ENCODE measurements around the gene BSND.
"Not testable (repeated sequence)": the region's sequence is repeated elsewhere in the genome, so short reads cannot be mapped to it uniquely, and the experiment has no call there.

The BSND gene

GRCh38 chr1:55010194-55010886 is 11.6 kb downstream of the BSND start:
- H3K27me3 ChIP-seq (ENCODE audit: control insufficient read depth, insufficient read depth, low read length) = no peaks in the 10 kb centered on the region
- H3K9me3 ChIP-seq (ENCODE audit: control insufficient read depth, low read depth, low read length) = no peaks in the 10 kb centered on the region
- no peak overlapping the region for H3K27ac ChIP-seq (ENCODE audit: low read length)
- no peaks in the 10 kb centered on the region for H3K36me3 ChIP-seq (ENCODE audit: control insufficient read depth, low read depth, low read length)
- H3K9ac ChIP-seq (ENCODE audit: low read length) = no peak overlapping the region
- H3K4me1 ChIP-seq (ENCODE audit: control insufficient read depth, low read depth, low read length) = peaks cover 6% of the 10 kb centered on the region
- no peak overlapping the region for H3K4me3 ChIP-seq (ENCODE audit: low read length)

DNA sequence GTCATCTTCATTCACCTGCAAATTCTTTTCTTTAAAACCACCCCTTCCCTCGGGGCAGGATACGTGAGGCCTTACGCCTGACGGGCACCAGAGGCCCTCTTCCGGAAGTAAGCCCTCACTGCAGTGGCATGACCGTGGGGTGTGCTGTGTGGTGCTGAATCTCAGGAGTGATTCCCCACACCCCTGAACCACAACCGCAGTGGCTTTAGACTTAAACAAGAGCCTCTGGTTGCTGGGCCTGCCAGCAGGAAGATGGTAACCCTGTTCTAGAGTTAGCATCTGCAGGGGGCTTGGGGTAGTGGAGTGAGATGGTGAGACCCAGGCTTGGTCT is 12.1 kb downstream of the BSND start:
- Histone ChIP-seq H3K36me3 (ENCODE audit: control insufficient read depth, low read depth, low read length) (no peaks in the 10 kb centered on the region), H3K4me1 (ENCODE audit: control insufficient read depth, low read depth, low read length) (peaks cover 6% of the 10 kb centered on the region), H3K27me3 (ENCODE audit: control insufficient read depth, insufficient read depth, low read length) (no peaks in the 10 kb centered on the region), H3K9me3 (ENCODE audit: control insufficient read depth, low read depth, low read length) (no peaks in the 10 kb centered on the region), H3K9ac (ENCODE audit: low read length) (no peak overlapping the region), H3K4me3 (ENCODE audit: low read length) (no peak overlapping the region), H3K27ac (ENCODE audit: low read length) (no peak overlapping the region)

DNA sequence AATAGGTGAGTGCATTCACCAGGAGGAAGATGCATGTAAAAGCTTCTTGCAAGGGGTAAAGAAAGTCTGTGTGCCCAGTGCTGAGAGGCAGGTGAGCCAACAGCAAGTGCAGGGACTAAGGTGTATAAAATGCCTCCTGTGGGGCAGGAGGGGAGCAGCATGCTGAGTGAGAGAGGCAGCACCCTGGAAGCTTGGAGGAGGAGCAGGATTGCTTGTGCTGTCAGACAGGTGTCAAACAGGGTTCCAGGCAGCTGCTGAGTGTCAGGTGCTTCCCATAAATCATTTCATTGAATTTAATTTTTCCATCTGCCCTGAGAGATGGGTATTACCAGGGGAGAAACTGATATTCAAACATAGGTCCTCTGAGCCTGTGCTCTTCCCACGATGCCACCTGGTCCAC is 13.9 kb downstream of the BSND start:
- H3K27me3 ChIP-seq (ENCODE audit: control insufficient read depth, insufficient read depth, low read length) = no peaks in the 10 kb centered on the region
- H3K9ac ChIP-seq (ENCODE audit: low read length) = no peak overlapping the region
- H3K27ac ChIP-seq (ENCODE audit: low read length) = no peak overlapping the region
- peaks cover 6% of the 10 kb centered on the region for H3K4me1 ChIP-seq (ENCODE audit: control insufficient read depth, low read depth, low read length)
- no peak overlapping the region for H3K4me3 ChIP-seq (ENCODE audit: low read length)
- H3K9me3 ChIP-seq (ENCODE audit: control insufficient read depth, low read depth, low read length) = no peaks in the 10 kb centered on the region
- no peaks in the 10 kb centered on the region for H3K36me3 ChIP-seq (ENCODE audit: control insufficient read depth, low read depth, low read length)

GRCh38 chr1:55015123-55015522 is 16.4 kb downstream of the BSND start:
- no peaks in the 10 kb centered on the region for H3K9me3 ChIP-seq (ENCODE audit: control insufficient read depth, low read depth, low read length)
- H3K4me1 ChIP-seq (ENCODE audit: control insufficient read depth, low read depth, low read length) = peaks cover 6% of the 10 kb centered on the region
- H3K27me3 ChIP-seq (ENCODE audit: control insufficient read depth, insufficient read depth, low read length) = no peaks in the 10 kb centered on the region
- H3K4me3 ChIP-seq (ENCODE audit: low read length) = no peak overlapping the region
- H3K36me3 ChIP-seq (ENCODE audit: control insufficient read depth, low read depth, low read length) = no peaks in the 10 kb centered on the region
- H3K27ac ChIP-seq (ENCODE audit: low read length) = no peak overlapping the region
- H3K9ac ChIP-seq (ENCODE audit: low read length) = no peak overlapping the region

- H3K4me3 ChIP-seq (ENCODE audit: low read length) = no peak overlapping the region
- H3K27me3 ChIP-seq (ENCODE audit: control insufficient read depth, insufficient read depth, low read length) = no peaks in the 10 kb centered on the region
- H3K9ac ChIP-seq (ENCODE audit: low read length) = no peak overlapping the region
- no peak overlapping the region for H3K27ac ChIP-seq (ENCODE audit: low read length)
- H3K9me3 ChIP-seq (ENCODE audit: control insufficient read depth, low read depth, low read length) = no peaks in the 10 kb centered on the region
- H3K36me3 ChIP-seq (ENCODE audit: control insufficient read depth, low read depth, low read length) = no peaks in the 10 kb centered on the region
- no peaks in the 10 kb centered on the region for H3K4me1 ChIP-seq (ENCODE audit: control insufficient read depth, low read depth, low read length)
Observed at GRCh38 chr1:55015731-55016620, 17.2 kb downstream of the BSND start.

DNA sequence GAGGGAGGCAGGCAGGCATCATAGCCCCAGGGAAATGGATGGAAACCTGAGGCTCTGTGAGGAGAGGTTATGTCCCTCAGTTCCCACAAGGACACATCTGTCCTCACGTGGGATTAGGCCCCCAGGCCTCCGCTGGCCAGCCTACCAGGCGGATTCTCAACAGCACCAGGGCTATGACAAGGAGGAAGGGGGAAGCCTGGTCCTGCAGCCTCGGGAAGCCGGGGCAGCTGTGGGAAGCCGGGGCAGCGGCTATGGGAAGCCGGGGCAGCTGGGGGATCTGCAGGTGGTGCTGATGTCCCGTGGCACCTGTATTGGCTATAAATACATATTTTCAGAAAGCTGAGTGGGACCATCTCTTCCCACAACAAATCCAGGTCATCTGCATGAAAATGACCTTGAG is 19.7 kb downstream of the BSND start:
- H3K36me3 ChIP-seq (ENCODE audit: control insufficient read depth, low read depth, low read length) = no peaks in the 10 kb centered on the region
- H3K9me3 ChIP-seq (ENCODE audit: control insufficient read depth, low read depth, low read length) = no peaks in the 10 kb centered on the region
- H3K27me3 ChIP-seq (ENCODE audit: control insufficient read depth, insufficient read depth, low read length) = no peaks in the 10 kb centered on the region
- H3K27ac ChIP-seq (ENCODE audit: low read length) = no peak overlapping the region
- no peak overlapping the region for H3K9ac ChIP-seq (ENCODE audit: low read length)
- H3K4me1 ChIP-seq (ENCODE audit: control insufficient read depth, low read depth, low read length) = peaks cover 3% of the 10 kb centered on the region
- no peak overlapping the region for H3K4me3 ChIP-seq (ENCODE audit: low read length)

DNA sequence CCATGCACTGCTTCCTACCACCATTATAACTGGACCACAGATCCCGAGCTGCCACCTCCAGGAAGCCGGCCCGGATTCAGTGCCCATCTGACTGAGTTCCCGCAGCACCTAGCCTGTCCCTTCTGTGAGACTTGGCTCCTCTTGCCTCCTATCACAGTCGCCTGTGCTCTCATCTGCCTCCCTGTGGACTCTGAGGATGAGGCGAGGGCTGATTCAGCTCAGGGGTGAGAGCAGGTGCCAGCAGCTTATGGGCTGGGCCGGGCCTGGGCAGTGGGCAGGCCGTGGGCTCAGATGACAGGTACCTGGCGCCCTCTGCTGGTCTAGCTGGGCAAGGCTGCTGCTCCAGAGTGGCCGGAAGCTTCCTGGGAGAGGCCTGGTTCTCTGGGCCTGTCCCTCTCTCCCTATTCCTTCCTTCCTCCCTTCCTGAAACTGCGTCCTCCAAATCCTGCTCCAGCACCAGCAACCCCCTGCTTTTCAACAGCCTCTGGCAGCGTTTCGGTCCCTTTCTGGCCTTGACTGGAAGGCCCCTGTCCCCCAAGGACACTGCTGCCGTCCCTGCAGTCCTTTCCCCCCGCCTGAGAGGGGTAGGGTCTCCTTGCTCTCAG is 23.3 kb downstream of the BSND start:
- Histone ChIP-seq H3K36me3 (ENCODE audit: control insufficient read depth, low read depth, low read length) (no peaks in the 10 kb centered on the region), H3K9me3 (ENCODE audit: control insufficient read depth, low read depth, low read length) (no peaks in the 10 kb centered on the region), H3K27me3 (ENCODE audit: control insufficient read depth, insufficient read depth, low read length) (no peaks in the 10 kb centered on the region), H3K4me3 (ENCODE audit: low read length) (no peak overlapping the region), H3K4me1 (ENCODE audit: control insufficient read depth, low read depth, low read length) (peaks cover 3% of the 10 kb centered on the region), H3K9ac (ENCODE audit: low read length) (no peak overlapping the region), H3K27ac (ENCODE audit: low read length) (no peak overlapping the region)

DNA sequence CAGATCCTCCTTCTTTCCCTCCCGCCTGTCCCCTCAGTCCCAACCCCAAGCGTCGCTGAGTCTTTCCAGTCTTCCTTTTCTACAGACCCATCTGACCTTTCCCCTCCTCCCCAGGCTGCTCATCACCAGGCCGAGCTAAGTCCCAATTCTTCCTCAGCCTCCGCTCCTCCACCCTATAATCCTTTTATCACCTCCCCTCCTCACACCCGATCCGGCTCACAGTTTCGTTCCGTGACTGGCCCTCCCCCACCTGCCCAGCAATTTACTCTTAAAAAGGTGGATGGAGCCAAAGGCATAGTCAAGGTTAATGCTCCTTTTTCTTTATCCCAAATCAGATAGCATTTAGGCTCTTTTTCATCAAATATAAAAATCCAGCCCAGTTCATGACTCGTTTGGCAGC is 25.4 kb downstream of the BSND start:
- H3K27ac ChIP-seq (ENCODE audit: low read length); H3K4me3 ChIP-seq (ENCODE audit: low read length); H3K4me1 ChIP-seq (ENCODE audit: control insufficient read depth, low read depth, low read length); H3K36me3 ChIP-seq (ENCODE audit: control insufficient read depth, low read depth, low read length); H3K9ac ChIP-seq (ENCODE audit: low read length); H3K9me3 ChIP-seq (ENCODE audit: control insufficient read depth, low read depth, low read length); H3K27me3 ChIP-seq (ENCODE audit: control insufficient read depth, insufficient read depth, low read length): not testable (repeated sequence)

DNA sequence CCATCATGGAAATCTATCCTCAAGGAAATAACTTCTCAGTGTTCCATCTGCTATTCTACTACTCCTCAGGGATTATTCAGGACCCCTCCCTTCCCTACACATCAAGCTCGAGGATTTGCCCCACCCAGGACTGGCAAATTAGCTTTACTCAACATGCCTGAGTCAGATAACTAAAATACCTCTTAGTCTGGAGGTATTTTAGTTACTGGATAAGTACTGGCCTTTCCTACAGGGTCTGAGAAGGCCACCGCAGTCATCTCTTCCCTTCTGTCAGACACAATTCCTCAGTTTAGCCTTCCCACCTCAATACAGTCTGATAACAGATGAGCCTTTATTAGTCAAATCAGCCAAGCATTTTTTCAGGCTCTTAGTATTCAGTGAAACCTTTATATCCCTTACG is 27.9 kb downstream of the BSND start:
- not testable (repeated sequence) for H3K4me1 ChIP-seq (ENCODE audit: control insufficient read depth, low read depth, low read length); H3K9ac ChIP-seq (ENCODE audit: low read length); H3K27me3 ChIP-seq (ENCODE audit: control insufficient read depth, insufficient read depth, low read length); H3K27ac ChIP-seq (ENCODE audit: low read length); H3K36me3 ChIP-seq (ENCODE audit: control insufficient read depth, low read depth, low read length); H3K4me3 ChIP-seq (ENCODE audit: low read length); H3K9me3 ChIP-seq (ENCODE audit: control insufficient read depth, low read depth, low read length)

DNA sequence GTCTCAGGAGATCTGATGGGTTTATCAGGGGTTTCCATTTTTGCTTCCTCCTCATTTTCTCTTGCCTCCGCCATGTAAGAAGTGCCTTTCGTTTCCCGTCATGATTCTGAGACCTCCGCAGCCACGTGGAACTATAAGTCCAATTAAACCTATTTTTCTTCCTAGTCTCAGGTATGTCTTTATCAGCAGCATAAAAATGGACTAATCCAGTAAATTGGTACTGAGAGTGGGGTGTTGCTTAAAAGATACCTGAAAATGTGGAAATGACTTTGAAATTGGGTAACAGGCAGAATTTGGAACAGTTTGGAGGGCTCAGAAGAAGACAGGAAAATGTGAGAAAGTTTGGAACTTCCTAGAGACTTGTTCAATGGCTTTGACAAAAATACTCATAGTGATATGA is 32.4 kb downstream of the BSND start:
- H3K9ac ChIP-seq (ENCODE audit: low read length); H3K9me3 ChIP-seq (ENCODE audit: control insufficient read depth, low read depth, low read length); H3K4me1 ChIP-seq (ENCODE audit: control insufficient read depth, low read depth, low read length); H3K4me3 ChIP-seq (ENCODE audit: low read length); H3K36me3 ChIP-seq (ENCODE audit: control insufficient read depth, low read depth, low read length); H3K27me3 ChIP-seq (ENCODE audit: control insufficient read depth, insufficient read depth, low read length); H3K27ac ChIP-seq (ENCODE audit: low read length): not testable (repeated sequence)

- no peaks in the 10 kb centered on the region for H3K9me3 ChIP-seq (ENCODE audit: control insufficient read depth, low read depth, low read length)
- H3K4me3 ChIP-seq (ENCODE audit: low read length) = no peak overlapping the region
- H3K27ac ChIP-seq (ENCODE audit: low read length) = no peak overlapping the region
- no peak overlapping the region for H3K9ac ChIP-seq (ENCODE audit: low read length)
- no peaks in the 10 kb centered on the region for H3K36me3 ChIP-seq (ENCODE audit: control insufficient read depth, low read depth, low read length)
- no peaks in the 10 kb centered on the region for H3K4me1 ChIP-seq (ENCODE audit: control insufficient read depth, low read depth, low read length)
- H3K27me3 ChIP-seq (ENCODE audit: control insufficient read depth, insufficient read depth, low read length) = peaks cover 14% of the 10 kb centered on the region
Observed at GRCh38 chr1:55033265-55033614, 34.5 kb downstream of the BSND start.

Data from iPS-18a (cell line).